Endodermal cell (in vitro differentiated cells): Measurements from ENCODE around the gene MAST3. TPM values are rescaled to one million over a fixed set of nuclear protein-coding genes. Genes with fewer than 3 reads are reported as not detected.

Source experiments
- DNase-seq: peaks from one replicate; pipeline ENCODE4 v3.0.0-alpha.2; 2017
- H3K27ac ChIP-seq: 2 replicates; pipeline ENCODE4 v1.5.1; 2013; ENCODE audit warnings: mild to moderate bottlenecking, low read depth, low read length, moderate library complexity
- H3K27me3 ChIP-seq: 2 replicates; pipeline ENCODE4 v1.6.1; 2013; ENCODE audit warnings: mild to moderate bottlenecking, low read length, moderate library complexity; ENCODE audit not compliant: insufficient read depth, control insufficient read depth, poor library complexity, severe bottlenecking
- H3K36me3 ChIP-seq: 2 replicates; pipeline ENCODE4 v1.7.0; 2013; ENCODE audit warnings: mild to moderate bottlenecking, low read length, moderate library complexity; ENCODE audit not compliant: control insufficient read depth, insufficient read depth
- H3K4me1 ChIP-seq: one replicate; pipeline ENCODE4 v1.7.0; 2013; ENCODE audit warnings: low read length; ENCODE audit not compliant: control insufficient read depth, insufficient read depth
- H3K4me3 ChIP-seq: 2 replicates; pipeline ENCODE4 v1.5.1; 2013; ENCODE audit warnings: mild to moderate bottlenecking, low read length, moderate library complexity
- H3K9ac ChIP-seq: 2 replicates; pipeline ENCODE4 v1.6.1; 2013; ENCODE audit warnings: mild to moderate bottlenecking, low read length, moderate library complexity; ENCODE audit not compliant: poor library complexity, severe bottlenecking; ENCODE audit errors: extremely low read depth
- H3K9me3 ChIP-seq: 2 replicates; pipeline ENCODE4 v1.6.1; 2013; ENCODE audit warnings: mild to moderate bottlenecking, low read length, moderate library complexity; ENCODE audit not compliant: control insufficient read depth
- H3K27ac Mint-ChIP-seq: 2 replicates; pipeline ENCODE4 v1.8.0; 2020; ENCODE audit warnings: mixed read lengths
- H3K27me3 Mint-ChIP-seq: 2 replicates; pipeline ENCODE4 v1.8.0; 2021; ENCODE audit warnings: mild to moderate bottlenecking, mixed read lengths; ENCODE audit not compliant: insufficient read depth
- H3K36me3 Mint-ChIP-seq: 2 replicates; pipeline ENCODE4 v1.8.0; 2020; ENCODE audit warnings: low read depth, mixed read lengths
- H3K4me1 Mint-ChIP-seq: 2 replicates; pipeline ENCODE4 v1.8.0; 2020; ENCODE audit warnings: mixed read lengths
- H3K4me3 Mint-ChIP-seq: 2 replicates; pipeline ENCODE4 v1.8.0; 2020; ENCODE audit warnings: mild to moderate bottlenecking, moderate library complexity, mixed read lengths
- H3K9me3 Mint-ChIP-seq: 2 replicates; pipeline ENCODE4 v1.8.0; 2020; ENCODE audit warnings: mild to moderate bottlenecking, mixed read lengths
- CTCF ChIP-seq: fragments of 200-600 bp; sonication (generic); conservative IDR thresholded peaks from 2 replicates; pipeline ENCODE4 v1.5.0; 2021; ENCODE audit warnings: antibody characterized with exemption, mild to moderate bottlenecking
- WGBS, 2 experiments: methylation state at CpG; one replicate each; pipeline versions ENCODE4 v1.1.5 to v1.1.7; 2013; ENCODE audit warnings: missing lambda C conversion rate in 2 of 2, mixed read lengths in 1 of 2; ENCODE audit not compliant: insufficient coverage in 1 of 2, insufficient read length in 1 of 2; 5-methylcytosine and 5-hydroxymethylcytosine counted together
- total RNA-seq, 2 donors: library from RNA; stranded (reverse); fragmentation: NEBNext Ultra II Directional in 1 of 2; extraction: Animal tissue kit (Norgen Biotek cat#: 25700) in 1 of 2; gene quantifications; 2 replicates in 1 of 2; 3 replicates in 1 of 2; pipeline ENCODE4 v1.2.1, GENCODE V29; 2021

Gene MAST3
- total RNA-seq, 2 donors from 2014 or later: 13.0 to 15.1 TPM

GRCh38 chr19:18197941-18198340 lies 100.4 kb downstream of the MAST3 start:
- peaks cover 6% of the 10 kb centered on the region for H3K27me3 Mint-ChIP-seq
- no peak for TF ChIP-seq CTCF
- whole genome bisulfite sequencing, 2 experiments: 71 to 82% methylated on average over 3 to 6 of the region's 6 CpGs

GRCh38 chr19:18198374-18198773 lies 100.8 kb downstream of the MAST3 start:
- H3K27me3 Mint-ChIP-seq: peaks cover 10% of the 10 kb centered on the region
- no peaks in the 10 kb centered on the region for H3K4me1 ChIP-seq
- peaks cover 7% of the 10 kb centered on the region for H3K4me1 Mint-ChIP-seq
- H3K9me3 ChIP-seq: no peaks in the 10 kb centered on the region
- peaks cover 4% of the 10 kb centered on the region for H3K27me3 ChIP-seq
- peaks cover 8% of the 10 kb centered on the region for H3K36me3 ChIP-seq
- no peak overlapping the region for H3K4me3 ChIP-seq
- 97% methylated on average over 6 of the region's 6 CpGs; no CpG with 5 or more reads in 1 of the 2 experiments for WGBS, 2 experiments
- H3K27ac ChIP-seq: no peak overlapping the region
- no peak overlapping the region for H3K27ac Mint-ChIP-seq
- H3K4me3 Mint-ChIP-seq: no peak overlapping the region
- peaks cover 22% of the 10 kb centered on the region for H3K36me3 Mint-ChIP-seq
- no peak for TF ChIP-seq CTCF
- DNase-seq: no peak
- H3K9ac ChIP-seq: no peak overlapping the region
- H3K9me3 Mint-ChIP-seq: no peaks in the 10 kb centered on the region

More at GRCh38 chr19:18197941-18198340, 100.4 kb downstream of the MAST3 start:
- Histone ChIP-seq H3K4me3 (no peak overlapping the region), H3K27me3 (no peaks in the 10 kb centered on the region), H3K36me3 (peaks cover 8% of the 10 kb centered on the region), H3K9me3 (no peaks in the 10 kb centered on the region), H3K4me1 (no peaks in the 10 kb centered on the region), H3K27ac (no peak overlapping the region), H3K9ac (no peak overlapping the region)
- Mint-ChIP-seq H3K9me3 (no peaks in the 10 kb centered on the region), H3K4me3 (no peak overlapping the region), H3K27ac (no peak overlapping the region), H3K4me1 (peaks cover 5% of the 10 kb centered on the region), H3K36me3 (peaks cover 22% of the 10 kb centered on the region)
- DNase-seq: no peak

Other genes with a start within 250 kb of the MAST3 start
- gene JAK3, start 249.8 kb upstream of the MAST3 start, total RNA-seq: 1 to 10 TPM; 2.8 to 3.2 TPM
- 1,000 to 10,000 TPM; 1,886 to 2,166 TPM for gene RPL18A, start 237.9 kb upstream of the MAST3 start, total RNA-seq
- gene SLC5A5, start 225.8 kb upstream of the MAST3 start, total RNA-seq: under 1 TPM in 1 of 2 donors, not detected in 1; 0.15 TPM
- gene CCDC124, start 164.8 kb upstream of the MAST3 start, total RNA-seq: 100 to 1,000 TPM; 129 to 143 TPM
- gene KCNN1, start 130.7 kb upstream of the MAST3 start, total RNA-seq: 1 to 10 TPM; 5.8 to 8.2 TPM
- gene ARRDC2, start 89.6 kb upstream of the MAST3 start, total RNA-seq: 1 to 10 TPM; 6.8 to 7.0 TPM
- not detected for gene IL12RB1, start 10.8 kb upstream of the MAST3 start, total RNA-seq
- 10 to 100 TPM; 52.9 to 58.8 TPM for gene PIK3R2, start 55.4 kb downstream of the MAST3 start, total RNA-seq
- gene IFI30, start 76.0 kb downstream of the MAST3 start, total RNA-seq: 10 to 100 TPM; 10.6 to 11.0 TPM
- gene MPV17L2, start 95.4 kb downstream of the MAST3 start, total RNA-seq: 10 to 100 TPM; 20.9 to 21.8 TPM
- gene RAB3A, start 106.3 kb downstream of the MAST3 start, total RNA-seq: 1 to 10 TPM; 3.6 to 3.9 TPM
- 1 to 10 TPM; 1.1 to 2.4 TPM for gene PDE4C, start 128.7 kb downstream of the MAST3 start, total RNA-seq
- 1 to 10 TPM; 2.4 to 3.3 TPM for gene IQCN, start 176.7 kb downstream of the MAST3 start, total RNA-seq
- gene JUND, start 183.8 kb downstream of the MAST3 start, total RNA-seq: 100 to 1,000 TPM; 112 to 148 TPM
- gene LSM4, start 225.3 kb downstream of the MAST3 start, total RNA-seq: 100 to 1,000 TPM; 252 to 276 TPM
- 1 to 10 TPM; 7.7 to 9.0 TPM for gene PGPEP1, start 242.8 kb downstream of the MAST3 start, total RNA-seq